Chondrocyte (in vitro differentiated cells): Measurements from ENCODE around the gene SEMA6C. TPM values are rescaled to one million over a fixed set of nuclear protein-coding genes. Genes with fewer than 3 reads are reported as not detected.
"Not testable (repeated sequence)": the region's sequence is repeated elsewhere in the genome, so short reads cannot be mapped to it uniquely, and the experiment has no call there.

Source experiments
- DNase-seq: peaks from one replicate; pipeline ENCODE4 v3.0.0; 2021; ENCODE audit warnings: mixed read lengths, low spot score
- H3K27ac Mint-ChIP-seq: one replicate; pipeline ENCODE4 v1.8.0; 2021; ENCODE audit warnings: mild to moderate bottlenecking, moderate library complexity, mixed read lengths; ENCODE audit not compliant: unreplicated experiment
- H3K27me3 Mint-ChIP-seq: 2 replicates; pipeline ENCODE4 v1.8.0; 2021; ENCODE audit warnings: low read depth, mixed read lengths
- H3K36me3 Mint-ChIP-seq: 2 replicates; pipeline ENCODE4 v1.8.0; 2021; ENCODE audit warnings: low read depth, mixed read lengths
- H3K4me1 Mint-ChIP-seq: 2 replicates; pipeline ENCODE4 v1.8.0; 2021; ENCODE audit warnings: low read depth, mild to moderate bottlenecking, mixed read lengths
- H3K4me3 Mint-ChIP-seq: one replicate; pipeline ENCODE4 v1.8.0; 2021; ENCODE audit warnings: mild to moderate bottlenecking, moderate library complexity, mixed read lengths; ENCODE audit not compliant: unreplicated experiment
- H3K9me3 Mint-ChIP-seq: 2 replicates; pipeline ENCODE4 v1.8.0; 2021; ENCODE audit warnings: low read depth, mixed read lengths
- CTCF ChIP-seq: fragments of 200-600 bp; sonication (generic); IDR thresholded peaks from 2 replicates; pipeline ENCODE4 v1.5.0; 2021; ENCODE audit warnings: antibody characterized with exemption, mild to moderate bottlenecking, moderate library complexity
- total RNA-seq: library from RNA; stranded (reverse); gene quantifications from 3 replicates; pipeline ENCODE4 v1.2.1, GENCODE V29; 2021

Gene SEMA6C
- total RNA-seq, 1 donor from 2014 or later = 7.0 TPM

GRCh38 chr1:151104630-151105029 is 41.8 kb downstream of the SEMA6C start:
- DNase-seq = no peak
- Mint-ChIP-seq H3K9me3 (no peaks in the 10 kb centered on the region), H3K4me1 (no peaks in the 10 kb centered on the region), H3K36me3 (no peaks in the 10 kb centered on the region), H3K27ac (no peak overlapping the region), H3K27me3 (no peaks in the 10 kb centered on the region), H3K4me3 (no peak overlapping the region)
- TF ChIP-seq CTCF = no peak

- DNase-seq = peak; percentile 7
- H3K4me1 Mint-ChIP-seq = no peaks in the 10 kb centered on the region
- no peaks in the 10 kb centered on the region for H3K36me3 Mint-ChIP-seq
- no peaks in the 10 kb centered on the region for H3K27me3 Mint-ChIP-seq
- TF ChIP-seq CTCF = no peak
- no peak overlapping the region for H3K27ac Mint-ChIP-seq
- H3K4me3 Mint-ChIP-seq = no peak overlapping the region
- H3K9me3 Mint-ChIP-seq = no peaks in the 10 kb centered on the region
Observed at GRCh38 chr1:151098126-151098525, 48.3 kb downstream of the SEMA6C start.

- H3K36me3 Mint-ChIP-seq, H3K4me3 Mint-ChIP-seq, H3K4me1 Mint-ChIP-seq, H3K9me3 Mint-ChIP-seq, H3K27me3 Mint-ChIP-seq: not testable (repeated sequence)
- peak overlapping the region; percentile 33 for H3K27ac Mint-ChIP-seq
- peak; percentile 15 for DNase-seq
Observed at GRCh38 chr1:151097426-151097825, 49.0 kb downstream of the SEMA6C start.

- no peak overlapping the region for H3K4me3 Mint-ChIP-seq
- H3K36me3 Mint-ChIP-seq = no peaks in the 10 kb centered on the region
- peak; percentile 13 for DNase-seq
- no peak for TF ChIP-seq CTCF
- no peaks in the 10 kb centered on the region for H3K27me3 Mint-ChIP-seq
- no peaks in the 10 kb centered on the region for H3K4me1 Mint-ChIP-seq
- no peak overlapping the region for H3K27ac Mint-ChIP-seq
- no peaks in the 10 kb centered on the region for H3K9me3 Mint-ChIP-seq
Observed at GRCh38 chr1:151085953-151086559, 60.4 kb downstream of the SEMA6C start.

Other genes starting within 250 kb of the SEMA6C start
- 35.0 to 44.1 TPM (median 35.9 TPM) in 3 replicates for gene SETDB1, start 220.3 kb downstream of the SEMA6C start, total RNA-seq
- gene CERS2, start 171.8 kb downstream of the SEMA6C start, total RNA-seq = 199 to 223 TPM (median 217 TPM) in 3 replicates
- 0.54 TPM in 1 of 3 replicates, not detected in the others for gene ANXA9, start 164.3 kb downstream of the SEMA6C start, total RNA-seq
- 12.5 to 18.2 TPM (median 14.8 TPM) in 3 replicates for gene MINDY1, start 139.7 kb downstream of the SEMA6C start, total RNA-seq
- 14.1 to 15.4 TPM (median 15.3 TPM) in 3 replicates for gene PRUNE1, start 138.2 kb downstream of the SEMA6C start, total RNA-seq
- gene BNIPL, start 110.0 kb downstream of the SEMA6C start, total RNA-seq = 0.36 to 0.63 TPM (median 0.62 TPM) in 3 replicates
- 2.8 to 5.9 TPM (median 3.1 TPM) in 3 replicates for gene C1orf56, start 98.9 kb downstream of the SEMA6C start, total RNA-seq
- gene CDC42SE1, start 87.0 kb downstream of the SEMA6C start, total RNA-seq = 60.1 to 76.7 TPM (median 76.6 TPM) in 3 replicates
- 42.8 to 49.9 TPM (median 42.8 TPM) in 3 replicates for gene MLLT11, start 86.2 kb downstream of the SEMA6C start, total RNA-seq
- 7.8 to 11.7 TPM (median 8.2 TPM) in 3 replicates for gene GABPB2, start 75.9 kb downstream of the SEMA6C start, total RNA-seq
- not detected in 3 replicates for gene TNFAIP8L2, start 10.0 kb upstream of the SEMA6C start, total RNA-seq
- 9.3 to 10.0 TPM (median 9.9 TPM) in 3 replicates for gene LYSMD1, start 19.3 kb upstream of the SEMA6C start, total RNA-seq
- 39.6 to 44.3 TPM (median 40.7 TPM) in 3 replicates for gene SCNM1, start 19.5 kb upstream of the SEMA6C start, total RNA-seq
- 0.60 to 1.9 TPM in 2 of 3 replicates, not detected in the other for gene TMOD4, start 29.4 kb upstream of the SEMA6C start, total RNA-seq
- 40.4 to 70.5 TPM (median 64.0 TPM) in 3 replicates for gene VPS72, start 43.6 kb upstream of the SEMA6C start, total RNA-seq
- gene PIP5K1A, start 51.9 kb upstream of the SEMA6C start, total RNA-seq = 72.8 to 89.9 TPM (median 80.0 TPM) in 3 replicates
- 111 to 144 TPM (median 113 TPM) in 3 replicates for gene PSMD4, start 108.1 kb upstream of the SEMA6C start, total RNA-seq
- 17.5 to 19.3 TPM (median 18.6 TPM) in 3 replicates for gene ZNF687, start 135.7 kb upstream of the SEMA6C start, total RNA-seq
- 51.4 to 73.2 TPM (median 54.7 TPM) in 3 replicates for gene PI4KB, start 180.8 kb upstream of the SEMA6C start, total RNA-seq
- gene RFX5, start 200.6 kb upstream of the SEMA6C start, total RNA-seq = 30.0 to 64.7 TPM (median 31.8 TPM) in 3 replicates
- 5.7 to 11.1 TPM (median 8.9 TPM) in 3 replicates for gene SELENBP1, start 226.1 kb upstream of the SEMA6C start, total RNA-seq